OCI-M1 (cell line): ENCODE data around the gene OR6C65.

ENCODE experiments used
- DNase-seq: peaks from one replicate; lab custom pipeline; 2025; lab: John Stamatoyannopoulos, UW

OR6C65 gene

DNA sequence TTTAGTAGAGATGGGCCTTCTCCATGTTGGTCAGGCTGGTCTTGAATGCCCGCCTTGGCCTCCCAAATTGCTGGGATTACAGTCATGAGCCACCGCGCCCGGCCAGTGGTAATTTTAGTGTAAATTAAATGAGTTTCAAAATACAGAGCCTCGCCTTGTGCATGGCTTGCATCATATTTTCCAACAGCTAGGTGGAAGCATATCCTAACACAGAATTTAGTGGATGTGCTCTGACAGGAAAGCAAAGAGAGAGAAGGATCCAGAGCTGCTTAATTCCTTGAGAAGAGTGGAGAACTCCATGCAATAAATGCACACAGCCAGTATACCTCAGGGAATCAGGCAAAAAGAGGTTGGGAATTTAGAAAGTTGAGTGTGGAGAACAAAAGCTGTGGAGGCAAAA, 46.0 kb downstream of the OR6C65 start:
- DNase-seq, result peak; percentile 60

GRCh38 chr12:55448825-55449224, 48.5 kb downstream of the OR6C65 start:
- no peak for DNase-seq
